GM23248 (cell line): Measurements from ENCODE around the gene TMEM131L. TPM values are rescaled to one million over a fixed set of nuclear protein-coding genes. Genes with fewer than 3 reads are reported as not detected.

Experiments
- DNase-seq: peaks from one replicate; pipeline ENCODE4 v3.0.0-alpha.2; 2015
- H2AFZ ChIP-seq: fragments of 200-600 bp; sonication (generic); 2 replicates; pipeline ENCODE4 v1.6.1; 2016; ENCODE audit warnings: antibody characterized with exemption
- H3F3A ChIP-seq: fragments of 200-600 bp; sonication (generic); 2 replicates; pipeline ENCODE4 v1.6.1; 2016; ENCODE audit warnings: mild to moderate bottlenecking, antibody characterized with exemption, mixed run types; ENCODE audit not compliant: insufficient read depth
- H3K27ac ChIP-seq: fragments of 200-600 bp; sonication (generic); 2 replicates; pipeline ENCODE4 v1.5.1; 2016; ENCODE audit warnings: mild to moderate bottlenecking
- H3K27me3 ChIP-seq: fragments of 200-600 bp; sonication (generic); replicated peaks from 2 replicates; pipeline ENCODE4 v1.6.1; 2016; ENCODE audit warnings: mild to moderate bottlenecking; ENCODE audit not compliant: insufficient read depth
- H3K36me3 ChIP-seq: fragments of 200-600 bp; sonication (generic); 2 replicates; pipeline ENCODE4 v1.6.1; 2016; ENCODE audit warnings: low read depth, mild to moderate bottlenecking
- H3K4me1 ChIP-seq: fragments of 200-600 bp; sonication (generic); 2 replicates; pipeline ENCODE4 v1.6.1; 2016; ENCODE audit warnings: mild to moderate bottlenecking; ENCODE audit not compliant: insufficient read depth
- H3K4me2 ChIP-seq: fragments of 200-600 bp; sonication (generic); one replicate; pipeline ENCODE4 v1.6.1; 2016; ENCODE audit warnings: mild to moderate bottlenecking; ENCODE audit not compliant: unreplicated experiment
- H3K4me3 ChIP-seq: fragments of 200-600 bp; sonication (generic); 2 replicates; pipeline ENCODE4 v1.5.1; 2016; ENCODE audit warnings: mild to moderate bottlenecking
- H3K79me2 ChIP-seq: fragments of 200-600 bp; sonication (generic); 2 replicates; pipeline ENCODE4 v1.6.1; 2016; ENCODE audit warnings: mild to moderate bottlenecking; ENCODE audit not compliant: insufficient read depth
- H3K9ac ChIP-seq: fragments of 200-600 bp; sonication (generic); 2 replicates; pipeline ENCODE4 v1.6.1; 2016; ENCODE audit warnings: mild to moderate bottlenecking
- H3K9me2 ChIP-seq: fragments of 200-600 bp; sonication (generic); 2 replicates; pipeline ENCODE4 v1.6.1; 2016; ENCODE audit warnings: mixed run types, mild to moderate bottlenecking, moderate library complexity; ENCODE audit not compliant: insufficient read depth
- H3K9me3 ChIP-seq: fragments of 200-600 bp; sonication (generic); one replicate; pipeline ENCODE4 v1.6.1; 2017; ENCODE audit warnings: low read depth
- H4K20me1 ChIP-seq: fragments of 200-600 bp; sonication (generic); 2 replicates; pipeline ENCODE4 v1.6.0; 2016; ENCODE audit not compliant: insufficient read depth
- EZH2 ChIP-seq: fragments of 200-600 bp; sonication (generic); IDR thresholded peaks from 2 replicates; pipeline ENCODE4 v1.6.1; 2018; ENCODE audit warnings: antibody characterized with exemption, mild to moderate bottlenecking; ENCODE audit not compliant: insufficient read depth, poor library complexity, severe bottlenecking
- EZH2phosphoT487 ChIP-seq: fragments of 200-600 bp; sonication (generic); IDR thresholded peaks from 2 replicates; pipeline ENCODE4 v1.6.1; 2018; ENCODE audit warnings: antibody characterized with exemption, moderate library complexity, mild to moderate bottlenecking, low read depth; ENCODE audit not compliant: insufficient read depth
- WGBS, 2 experiments: methylation state at CpG; one replicate each; pipeline ENCODE4 v1.1.6; 2015 to 2017; ENCODE audit warnings: low lambda C conversion rate in 2 of 2, low coverage in 1 of 2; ENCODE audit errors: missing lambda C conversion rate in 2 of 2; 5-methylcytosine and 5-hydroxymethylcytosine counted together
- in situ Hi-C: fragments of 300-500 bp; cut with MboI; formaldehyde crosslinking; loops from 2 replicates; pipeline ENCODE4 v1.15.0; 2020
- polyA plus RNA-seq: library from polyadenylated mRNA; unstranded; fragments of >200 nt; fragmentation: Nextera tagmentation; extraction: Ambion mirVana; gene quantifications from 2 replicates; pipeline ENCODE4 v1.2.1, GENCODE V29; 2016
- total RNA-seq: library from RNA; depleted of rRNA; stranded (reverse); fragments of >200 nt; shearing (Covaris generic); gene quantifications from 2 replicates; pipeline ENCODE4 v1.2.3, GENCODE V29; 2014

TMEM131L gene
- total and polyA plus RNA-seq, 2 experiments from 2014 or later = 8.7 to 11.1 TPM

GRCh38 chr4:153622778-153623240 is 156.6 kb downstream of the TMEM131L start:
- H3K9me2 ChIP-seq = no peaks in the 10 kb centered on the region
- no peak overlapping the region for H3K4me2 ChIP-seq
- H3K27me3 ChIP-seq = no peaks in the 10 kb centered on the region
- H3F3A ChIP-seq = no peaks in the 10 kb centered on the region; the same call in 1 of the 2 replicates
- no peaks in the 10 kb centered on the region for H3K9me3 ChIP-seq
- WGBS, 2 experiments = 94% methylated on average over 9 to 11 of the region's 12 CpGs
- no peaks in the 10 kb centered on the region for H3K4me1 ChIP-seq
- no peak overlapping the region for H2AFZ ChIP-seq
- no peak overlapping the region for H3K9ac ChIP-seq
- no peak overlapping the region for H3K27ac ChIP-seq
- no peak for DNase-seq
- no peaks in the 10 kb centered on the region for H3K79me2 ChIP-seq
- no peak for TF ChIP-seq EZH2phosphoT487
- TF ChIP-seq EZH2 = no peak
- in situ Hi-C loops = no loop called here
- H4K20me1 ChIP-seq = no peaks in the 10 kb centered on the region
- H3K4me3 ChIP-seq = no peak overlapping the region
- peaks cover 15% of the 10 kb centered on the region; the same call in 1 of the 2 replicates for H3K36me3 ChIP-seq

DNA sequence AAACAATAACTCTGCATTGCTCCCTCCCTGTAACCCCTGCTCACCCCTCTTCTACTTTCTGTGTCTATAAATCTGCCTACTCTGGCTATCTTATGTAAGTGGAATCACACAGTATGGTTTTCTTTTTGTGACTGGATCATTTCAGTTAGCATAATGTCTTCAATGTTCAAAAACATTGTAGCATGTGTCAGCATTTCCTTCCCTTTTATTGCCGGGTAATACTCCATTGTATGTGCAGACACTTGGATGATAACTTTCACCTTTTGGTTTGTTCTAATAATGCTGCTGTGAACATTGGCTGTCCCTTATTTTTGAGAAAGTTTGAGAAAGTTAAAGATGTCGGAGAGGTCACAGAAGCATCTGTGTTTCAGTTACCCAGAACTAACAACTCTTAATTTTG is 157.3 kb downstream of the TMEM131L start:
- Histone ChIP-seq H4K20me1 (no peaks in the 10 kb centered on the region), H3K27ac (no peak overlapping the region), H3K9ac (no peak overlapping the region), H3K9me2 (no peaks in the 10 kb centered on the region), H3K4me3 (no peak overlapping the region), H3K27me3 (no peaks in the 10 kb centered on the region), H3K4me2 (no peak overlapping the region), H3F3A (no peaks in the 10 kb centered on the region; the same call in 1 of the 2 replicates), H3K4me1 (no peaks in the 10 kb centered on the region), H3K36me3 (peaks cover 16% of the 10 kb centered on the region; the same call in 1 of the 2 replicates), H3K9me3 (no peaks in the 10 kb centered on the region), H3K79me2 (no peaks in the 10 kb centered on the region), H2AFZ (no peak overlapping the region)
- DNase-seq = no peak
- 74 to 85% methylated on average over 2 of the region's 2 CpGs for WGBS, 2 experiments
- no peak for TF ChIP-seq EZH2
- TF ChIP-seq EZH2phosphoT487 = no peak
- in situ Hi-C loops = no loop called here

DNA sequence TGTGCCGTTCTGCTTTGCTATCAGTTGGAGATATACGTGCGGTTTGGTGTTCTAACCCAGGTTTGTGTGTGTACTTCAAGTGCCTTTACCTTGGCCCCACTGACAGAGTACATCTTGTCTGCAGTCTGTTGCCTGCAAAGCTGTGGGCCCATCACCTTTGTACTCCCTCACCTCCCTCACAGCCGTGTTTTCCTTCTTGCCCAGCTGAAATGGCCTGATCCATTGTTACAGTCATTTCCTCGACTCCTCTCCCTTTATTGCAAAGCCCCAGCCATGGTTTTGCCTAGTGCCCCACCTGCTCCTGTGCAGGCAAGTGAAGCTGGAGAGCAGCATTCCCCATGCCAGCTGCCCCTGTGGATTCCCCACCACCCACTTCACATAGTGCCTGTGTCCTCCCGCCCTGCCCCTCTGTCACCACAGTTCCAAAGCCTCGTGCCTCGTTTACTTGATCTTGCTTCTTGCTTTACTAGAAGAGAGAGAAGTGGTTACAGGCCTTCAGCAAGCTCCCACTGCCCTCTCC is 162.7 kb downstream of the TMEM131L start:
- TF ChIP-seq EZH2phosphoT487 = no peak
- TF ChIP-seq EZH2 = no peak
- no peaks in the 10 kb centered on the region for H3F3A ChIP-seq
- DNase-seq = no peak

GRCh38 chr4:153629776-153630175 is 163.6 kb downstream of the TMEM131L start:
- Histone ChIP-seq H3K4me1 (no peaks in the 10 kb centered on the region), H3K4me3 (no peak overlapping the region), H3K79me2 (no peaks in the 10 kb centered on the region), H3K9me2 (no peaks in the 10 kb centered on the region), H3K36me3 (peaks cover 17% of the 10 kb centered on the region; the same call in 1 of the 2 replicates), H3F3A (no peaks in the 10 kb centered on the region), H2AFZ (no peak overlapping the region), H4K20me1 (no peaks in the 10 kb centered on the region), H3K9ac (no peak overlapping the region), H3K9me3 (no peaks in the 10 kb centered on the region), H3K27me3 (no peaks in the 10 kb centered on the region), H3K27ac (no peak overlapping the region), H3K4me2 (no peak overlapping the region)
- TF ChIP-seq EZH2 (no peak), EZH2phosphoT487 (no peak)
- no peak for DNase-seq
- in situ Hi-C loops = no loop called here

More for the DNA sequence above, 162.7 kb downstream of the TMEM131L start:
- in situ Hi-C loops = no loop called here
- 83 to 85% methylated on average over 8 of the region's 8 CpGs for WGBS, 2 experiments
- no peaks in the 10 kb centered on the region for H4K20me1 ChIP-seq
- H3K79me2 ChIP-seq = no peaks in the 10 kb centered on the region
- no peaks in the 10 kb centered on the region for H3K4me1 ChIP-seq
- H3K36me3 ChIP-seq = peaks cover 17% of the 10 kb centered on the region; the same call in 1 of the 2 replicates
- H3K9ac ChIP-seq = no peak overlapping the region
- no peak overlapping the region for H3K27ac ChIP-seq
- H2AFZ ChIP-seq = no peak overlapping the region
- no peaks in the 10 kb centered on the region for H3K9me2 ChIP-seq
- no peaks in the 10 kb centered on the region for H3K27me3 ChIP-seq
- H3K9me3 ChIP-seq = no peaks in the 10 kb centered on the region
- no peak overlapping the region for H3K4me2 ChIP-seq
- H3K4me3 ChIP-seq = no peak overlapping the region
